GM10266 (cell line): ENCODE results near the gene GHR.

Source experiments
- DNase-seq: peaks from one replicate; pipeline ENCODE4 v3.0.0; 2012; ENCODE audit errors: extremely low spot score
- TF ChIP-seq, protein P1 (sequence below): IDR thresholded peaks from 2 replicates; pipeline ENCODE4 v1.5.1; 2012; ENCODE audit warnings: mild to moderate bottlenecking, low read depth; ENCODE audit not compliant: control insufficient read depth, insufficient read depth; ENCODE audit errors: missing control alignments

Gene GHR

DNA sequence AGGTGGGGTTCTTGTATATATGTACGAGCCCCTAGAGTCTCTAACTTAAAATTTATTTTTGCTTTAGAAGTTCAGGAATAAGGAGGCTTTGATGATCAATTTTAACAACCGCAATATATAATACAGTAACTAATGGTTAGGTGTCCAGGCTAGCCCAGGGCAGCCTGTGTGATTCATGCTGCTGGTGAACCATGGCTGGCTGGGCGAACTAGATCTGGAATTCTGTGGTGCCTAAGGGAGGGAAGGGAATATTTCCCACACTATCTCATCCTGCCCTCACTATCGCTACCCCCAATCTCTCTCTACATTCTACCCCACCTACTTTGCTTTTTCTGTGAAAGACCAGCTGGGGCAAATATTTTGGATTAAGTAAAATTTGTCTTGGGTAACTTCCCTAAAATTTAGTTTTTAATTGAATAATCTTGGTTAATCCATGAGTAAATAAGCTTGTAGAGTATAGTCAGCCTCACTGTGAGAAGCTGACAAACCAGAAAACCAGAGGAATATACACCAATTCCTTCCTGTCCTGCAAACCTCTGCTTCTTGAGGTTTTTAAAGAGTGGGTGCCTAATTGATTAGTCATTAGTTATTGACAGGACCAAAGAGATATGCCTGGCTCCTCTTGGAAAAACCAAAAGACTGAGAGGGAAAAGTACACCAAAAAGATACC is 218.2 kb downstream of the GHR start:
- TF ChIP-seq, protein P1, sequence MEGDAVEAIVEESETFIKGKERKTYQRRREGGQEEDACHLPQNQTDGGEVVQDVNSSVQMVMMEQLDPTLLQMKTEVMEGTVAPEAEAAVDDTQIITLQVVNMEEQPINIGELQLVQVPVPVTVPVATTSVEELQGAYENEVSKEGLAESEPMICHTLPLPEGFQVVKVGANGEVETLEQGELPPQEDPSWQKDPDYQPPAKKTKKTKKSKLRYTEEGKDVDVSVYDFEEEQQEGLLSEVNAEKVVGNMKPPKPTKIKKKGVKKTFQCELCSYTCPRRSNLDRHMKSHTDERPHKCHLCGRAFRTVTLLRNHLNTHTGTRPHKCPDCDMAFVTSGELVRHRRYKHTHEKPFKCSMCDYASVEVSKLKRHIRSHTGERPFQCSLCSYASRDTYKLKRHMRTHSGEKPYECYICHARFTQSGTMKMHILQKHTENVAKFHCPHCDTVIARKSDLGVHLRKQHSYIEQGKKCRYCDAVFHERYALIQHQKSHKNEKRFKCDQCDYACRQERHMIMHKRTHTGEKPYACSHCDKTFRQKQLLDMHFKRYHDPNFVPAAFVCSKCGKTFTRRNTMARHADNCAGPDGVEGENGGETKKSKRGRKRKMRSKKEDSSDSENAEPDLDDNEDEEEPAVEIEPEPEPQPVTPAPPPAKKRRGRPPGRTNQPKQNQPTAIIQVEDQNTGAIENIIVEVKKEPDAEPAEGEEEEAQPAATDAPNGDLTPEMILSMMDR, result no peak
- DNase-seq, result no peak

DNA sequence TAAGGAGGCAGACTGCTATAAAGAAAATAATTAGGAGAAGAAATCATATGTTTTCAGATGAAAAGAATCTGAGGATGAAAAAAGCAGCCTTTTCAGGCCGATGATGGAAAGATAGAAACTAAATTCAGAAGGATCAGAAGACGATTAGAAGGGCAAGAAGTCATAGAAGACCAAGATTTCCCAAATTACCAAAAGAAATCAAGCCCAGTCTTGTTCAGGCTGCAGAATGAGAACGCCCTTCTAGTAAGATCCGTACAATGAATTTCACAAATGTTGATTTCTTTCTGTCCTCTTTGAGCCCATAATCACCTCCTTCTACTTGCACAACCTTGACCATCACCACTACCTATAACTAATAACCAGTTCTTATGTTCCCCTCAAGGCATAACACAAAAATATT is 218.8 kb downstream of the GHR start:
- TF ChIP-seq, protein P1, result no peak
- no peak for DNase-seq

DNA sequence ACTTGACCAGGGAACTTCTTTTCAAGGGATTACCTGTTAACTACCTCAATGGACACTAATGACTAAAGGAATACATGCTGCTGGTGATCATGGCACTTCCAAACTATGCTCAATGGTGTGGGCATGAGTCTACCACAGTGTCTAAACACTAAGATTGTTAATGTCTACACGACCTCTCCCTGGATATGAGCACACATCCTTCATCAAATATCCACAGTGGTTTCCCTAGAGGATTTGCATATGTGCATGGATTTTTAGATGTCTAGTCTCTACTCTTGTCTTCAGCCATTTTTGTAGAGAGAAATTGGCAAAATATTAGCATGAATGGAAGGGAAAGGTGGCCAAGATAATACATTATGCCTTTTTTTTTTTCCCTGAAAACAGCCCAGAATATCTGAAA is 220.1 kb downstream of the GHR start:
- no peak for DNase-seq
- TF ChIP-seq, protein P1, result no peak

DNA sequence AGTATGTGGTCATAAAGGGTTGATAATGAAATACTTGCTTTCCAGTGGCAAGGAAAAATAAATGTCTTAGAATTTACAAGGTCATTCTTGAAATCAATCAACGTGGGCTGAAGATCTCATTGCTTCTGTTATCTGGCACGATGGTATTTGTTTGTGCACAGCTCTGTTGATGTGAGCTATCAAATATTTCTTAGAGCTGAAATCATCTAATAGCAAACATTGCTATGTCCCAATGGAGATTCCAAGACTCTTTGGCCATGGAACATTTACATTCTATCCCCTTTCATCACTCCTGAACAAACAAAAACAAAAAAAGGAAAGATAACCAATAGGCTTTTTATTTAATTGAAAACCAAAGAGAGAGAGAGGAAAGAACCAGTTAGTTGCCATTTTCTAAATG is 221.9 kb downstream of the GHR start:
- TF ChIP-seq, protein P1, result no peak
- DNase-seq, result no peak

DNA sequence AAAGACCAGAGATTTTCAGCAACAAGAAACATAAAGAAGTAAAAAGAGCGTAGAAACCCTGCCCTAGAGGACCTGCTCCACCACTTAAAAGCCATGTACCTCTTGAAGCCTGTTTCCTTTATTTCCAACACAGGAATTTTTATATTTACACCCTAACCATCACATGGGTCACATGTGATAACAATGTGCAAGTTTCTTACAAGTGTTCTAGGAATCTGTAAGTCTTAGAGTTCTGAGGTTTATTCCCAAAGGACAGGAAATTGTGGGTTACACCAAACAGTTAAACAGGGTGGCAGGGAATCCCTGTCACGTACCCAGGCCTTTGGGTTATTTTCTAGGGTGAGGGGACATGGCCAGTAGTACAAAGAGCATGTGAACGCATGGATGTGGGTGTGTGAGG is 224.8 kb downstream of the GHR start:
- no peak for DNase-seq
- TF ChIP-seq, protein P1, result no peak

DNA sequence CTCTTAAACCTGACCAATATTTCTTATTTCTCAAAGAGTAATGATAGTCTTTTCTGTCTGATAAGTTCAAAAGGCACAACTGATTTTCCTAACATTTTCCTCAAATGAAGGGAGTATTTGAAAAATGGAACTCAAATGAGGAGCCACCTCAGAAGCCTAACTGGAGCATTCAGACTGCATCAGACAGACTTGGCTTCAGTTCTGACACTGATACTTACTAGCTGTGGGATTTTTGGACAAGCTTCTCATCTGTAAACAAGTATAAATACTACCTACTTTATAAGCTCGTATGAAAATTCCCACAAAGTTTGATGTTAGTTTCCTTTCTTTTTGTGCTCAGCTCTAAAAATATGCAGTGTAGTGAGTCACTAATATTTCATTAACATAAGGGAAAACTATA is 225.7 kb downstream of the GHR start:
- TF ChIP-seq, protein P1, result no peak
- no peak for DNase-seq

DNA sequence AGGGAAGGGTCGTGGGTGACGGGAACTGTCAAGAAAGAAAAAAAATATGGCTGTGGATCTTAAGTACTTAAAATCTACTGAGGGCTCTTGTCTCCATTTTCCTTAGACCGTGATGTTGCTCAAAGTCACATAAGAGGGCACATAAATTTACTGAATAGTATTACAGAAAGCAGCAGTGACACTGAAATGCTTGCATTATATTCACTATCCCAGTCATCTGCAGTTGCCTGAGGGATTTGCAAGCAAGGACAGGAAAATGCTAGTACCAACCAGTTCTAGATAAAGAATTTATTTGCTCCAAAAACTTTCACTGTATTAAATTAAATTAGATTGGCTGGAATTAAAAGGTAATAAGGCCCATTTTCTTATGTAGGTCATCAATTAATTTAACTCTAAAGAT is 226.8 kb downstream of the GHR start:
- DNase-seq, result no peak
- TF ChIP-seq, protein P1, result no peak
